HCT116 (cell line): Measurements from ENCODE around the gene CDC42BPA. TPM values are rescaled to one million over a fixed set of nuclear protein-coding genes. Genes with fewer than 3 reads are reported as not detected.

Experiments
- ATAC-seq: fragments of 200-7000 bp; cut with Tn5 transposase; 2 replicates; pipeline ENCODE4 v1.9.1; 2020; ENCODE audit warnings: mild to moderate bottlenecking, moderate library complexity
- BruUV-seq: library from RNA; stranded (reverse); fragments of 400-500 nt; replicated peaks from 2 replicates; lab custom pipeline; 2021; lab: Mats Ljungman, UMichigan
- CTCF ChIA-PET: fragments of 300-600 bp; sonication (Branson Sonifier 250); formaldehyde crosslinking; loops from one replicate; lab custom pipeline; 2021; ENCODE audit warnings: antibody characterized with exemption; lab: Charles Lee
- POLR2A ChIA-PET: fragments of 300-600, 350-600 bp; sonication (Branson Sonifier 250); formaldehyde crosslinking; loops from one replicate; lab custom pipeline; 2021; ENCODE audit warnings: antibody characterized with exemption; lab: Charles Lee
- RAD21 ChIA-PET, 2 experiments: fragments of 300-600 bp; sonication (Branson Sonifier 250); formaldehyde crosslinking; loops; one replicate each; lab custom pipeline; 2023; ENCODE audit warnings: low total read pairs in 2 of 2; ENCODE audit not compliant: uncharacterized antibody in 2 of 2, unreplicated experiment in 2 of 2, low non-redundant PET in 1 of 2; lab: Charles Lee
- DNase-seq: peaks from one replicate; pipeline ENCODE4 v3.0.0-alpha.2; 2010; ENCODE audit warnings: low read depth, low spot score
- H2AFZ ChIP-seq: fragments of 200-600 bp; shearing (Covaris generic), sonication (generic); 2 replicates; pipeline ENCODE4 v1.6.1; 2017; ENCODE audit warnings: low read depth, mixed run types, mixed read lengths, antibody characterized with exemption, low read length; ENCODE audit not compliant: poor library complexity, severe bottlenecking
- H3K27ac ChIP-seq: 2 replicates; pipeline ENCODE4 v1.5.1; 2012; ENCODE audit warnings: low read depth, low read length
- H3K27me3 ChIP-seq: fragments of 200-600 bp; sonication (generic); 2 replicates; pipeline ENCODE4 v1.6.1; 2016; ENCODE audit warnings: mixed run types, low read length, mixed read lengths; ENCODE audit not compliant: insufficient read depth
- H3K36me3 ChIP-seq, 2 experiments: fragments of 200-500 bp in 1 of 2; fragments of 200-600 bp in 1 of 2; sonication (Bioruptor generic) in 1 of 2; sonication (generic) in 1 of 2; 2 replicates each; pipeline versions ENCODE4 v1.5.1 to v1.6.1; 2014 to 2016; ENCODE audit warnings: low read length in 2 of 2, inconsistent platforms in 1 of 2, mixed read lengths in 1 of 2, mixed run types in 1 of 2; ENCODE audit not compliant: insufficient read depth in 2 of 2, control insufficient read depth in 1 of 2
- H3K4me1 ChIP-seq, 2 experiments: fragments of 200-600 bp in 1 of 2; sonication (generic) in 1 of 2; 2 replicates each; pipeline versions ENCODE4 v1.5.1 to v1.6.1; 2012 to 2017; ENCODE audit warnings: low read length in 2 of 2, inconsistent platforms in 1 of 2, mild to moderate bottlenecking in 1 of 2, mixed read lengths in 1 of 2, mixed run types in 1 of 2, moderate library complexity in 1 of 2; ENCODE audit not compliant: insufficient read depth in 2 of 2, control insufficient read depth in 1 of 2
- H3K4me2 ChIP-seq: fragments of 200-600 bp; sonication (generic); 2 replicates; pipeline ENCODE4 v1.6.1; 2017; ENCODE audit warnings: mixed run types, low read length, mixed read lengths
- H3K4me3 ChIP-seq, 2 experiments: fragments of 200-600 bp in 1 of 2; sonication (generic) in 1 of 2; replicated peaks in 1 of 2; 2 replicates each; pipeline ENCODE4 v1.5.1; 2011 to 2016; ENCODE audit warnings: low read length in 2 of 2, control low read depth in 1 of 2, low read depth in 1 of 2, mild to moderate bottlenecking in 1 of 2, mixed read lengths in 1 of 2, mixed run types in 1 of 2
- H3K79me2 ChIP-seq: fragments of 200-600 bp; sonication (generic); 2 replicates; pipeline ENCODE4 v1.6.1; 2017; ENCODE audit warnings: mild to moderate bottlenecking, mixed run types, low read length, moderate library complexity, mixed read lengths; ENCODE audit not compliant: insufficient read depth
- H3K9ac ChIP-seq: fragments of 200-600 bp; sonication (generic); 2 replicates; pipeline ENCODE4 v1.6.1; 2016; ENCODE audit warnings: low read length, mixed read lengths
- H3K9me2 ChIP-seq: fragments of 200-600 bp; sonication (generic), shearing (Covaris generic); 2 replicates; pipeline ENCODE4 v1.6.1; 2017; ENCODE audit warnings: mixed run types, mild to moderate bottlenecking, moderate library complexity; ENCODE audit not compliant: insufficient read depth
- H3K9me3 ChIP-seq, 2 experiments: fragments of 200-500 bp in 1 of 2; fragments of 200-600 bp in 1 of 2; sonication (Bioruptor generic) in 1 of 2; sonication (generic) in 1 of 2; 2 replicates each; pipeline ENCODE4 v1.6.1; 2014 to 2017; ENCODE audit warnings: low read length in 2 of 2, mixed read lengths in 2 of 2, inconsistent platforms in 1 of 2, low read depth in 1 of 2, mild to moderate bottlenecking in 1 of 2, mixed run types in 1 of 2, moderate library complexity in 1 of 2; ENCODE audit not compliant: control insufficient read depth in 1 of 2, insufficient read depth in 1 of 2
- H4K20me1 ChIP-seq: fragments of 200-600 bp; sonication (generic), shearing (Covaris generic); 2 replicates; pipeline ENCODE4 v1.6.1; 2017; ENCODE audit warnings: mixed run types, mild to moderate bottlenecking, moderate library complexity; ENCODE audit not compliant: insufficient read depth
- CEBPB ChIP-seq: IDR thresholded peaks from 2 replicates; pipeline ENCODE4 v1.6.1; 2012; ENCODE audit warnings: low read depth
- EGR1 ChIP-seq: IDR thresholded peaks from 2 replicates; pipeline ENCODE4 v1.6.1; 2012; ENCODE audit warnings: low read depth
- EZH2 ChIP-seq: fragments of 200-600 bp; sonication (generic); IDR thresholded peaks from 2 replicates; pipeline ENCODE4 v1.6.1; 2017; ENCODE audit warnings: antibody characterized with exemption, mixed run types
- EZH2phosphoT487 ChIP-seq: fragments of 200-600 bp; IDR thresholded peaks from 2 replicates; pipeline ENCODE4 v1.6.1; 2018; ENCODE audit warnings: antibody characterized with exemption, borderline replicate concordance
- FOSL1 ChIP-seq: IDR thresholded peaks from 2 replicates; pipeline ENCODE4 v1.6.1; 2012; ENCODE audit warnings: low read depth
- POLR2A ChIP-seq: IDR thresholded peaks from 2 replicates; pipeline ENCODE4 v1.7.0; 2011; ENCODE audit warnings: borderline replicate concordance; ENCODE audit not compliant: insufficient read depth, insufficient read length; ENCODE audit errors: extremely low read depth
- SIN3A ChIP-seq: IDR thresholded peaks from 2 replicates; pipeline ENCODE4 v1.6.1; 2012; ENCODE audit warnings: low read depth
- SP1 ChIP-seq: IDR thresholded peaks from 2 replicates; pipeline ENCODE4 v1.6.1; 2012; ENCODE audit warnings: low read depth
- SRF ChIP-seq: IDR thresholded peaks from 2 replicates; pipeline ENCODE4 v1.6.1; 2012; ENCODE audit warnings: low read depth
- TCF7L2 ChIP-seq: IDR thresholded peaks from 2 replicates; pipeline ENCODE4 v1.7.0; 2011; ENCODE audit warnings: borderline replicate concordance, inconsistent platforms; ENCODE audit not compliant: insufficient read depth, insufficient read length; ENCODE audit errors: extremely low read depth
- ZFX ChIP-seq: fragments of 450-650 bp; IDR thresholded peaks from 2 replicates; pipeline ENCODE4 v1.6.1; 2017
- ZNF274 ChIP-seq: fragments of 200-500 bp; sonication (Bioruptor generic); IDR thresholded peaks from 2 replicates; pipeline ENCODE4 v1.6.1; 2014; ENCODE audit warnings: mild to moderate bottlenecking, low read depth, low read length, inconsistent platforms
- intact Hi-C: fragments of 100-400 bp; cut with micrococcal nuclease; formaldehyde crosslinking; loops from 2 replicates; pipeline ENCODE4 v1.10.0; 2022
- total RNA-seq: library from RNA; stranded (reverse); gene quantifications from one replicate; pipeline ENCODE4 v1.2.1, GENCODE V29; 2021; ENCODE audit not compliant: unreplicated experiment
- TF ChIP-seq, protein P1 (sequence below): IDR thresholded peaks from 2 replicates; pipeline ENCODE4 v1.6.1; 2011; ENCODE audit warnings: mild to moderate bottlenecking, low read length, moderate library complexity; ENCODE audit not compliant: insufficient replicate concordance; ENCODE audit errors: extremely low read depth
- TF ChIP-seq, protein P2 (sequence below): IDR thresholded peaks from 2 replicates; pipeline ENCODE4 v1.6.1; 2012
- TF ChIP-seq, protein P3 (sequence below): IDR thresholded peaks from 2 replicates; pipeline ENCODE4 v1.6.1; 2012; ENCODE audit warnings: low read depth

Gene CDC42BPA
- total RNA-seq, 1 experiment from 2014 or later: 44.0 TPM

DNA sequence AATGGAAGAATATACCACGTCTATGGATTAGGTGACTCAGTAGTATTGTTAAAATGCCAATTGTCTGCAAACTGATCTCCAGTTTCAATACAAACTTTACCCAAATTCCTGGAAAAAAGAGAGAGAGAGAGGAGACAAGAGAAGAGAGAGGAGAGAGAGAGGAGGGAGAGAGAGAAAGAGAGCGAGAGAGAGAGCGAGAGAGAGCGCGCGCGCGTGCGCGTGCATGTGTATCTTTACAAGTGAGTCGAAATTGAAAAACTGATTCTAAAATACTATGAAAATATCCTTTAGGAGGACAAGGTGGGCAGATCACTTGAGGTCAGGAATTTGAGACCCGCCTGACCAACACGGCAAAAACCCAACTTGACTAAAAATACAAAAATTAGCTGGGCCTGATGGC lies 65.2 kb downstream of the CDC42BPA start:
- Histone ChIP-seq H3K36me3 (no peaks in the 10 kb centered on the region), H3K27me3 (no peaks in the 10 kb centered on the region), H3K27ac (no peak overlapping the region), H3K4me1 (peaks cover 7 to 13% of the 10 kb centered on the region in 2 experiments), H4K20me1 (peaks cover 3% of the 10 kb centered on the region; the same call in 1 of the 2 replicates), H3K9ac (no peak overlapping the region), H2AFZ (no peak overlapping the region), H3K9me3 (no peaks in the 10 kb centered on the region), H3K79me2 (peaks cover 94% of the 10 kb centered on the region), H3K9me2 (no peaks in the 10 kb centered on the region), H3K4me2 (no peak overlapping the region), H3K4me3 (no peak overlapping the region)
- DNase-seq: no peak
- no peak for TF ChIP-seq FOSL1
- TF ChIP-seq ZNF274: no peak
- no peak for TF ChIP-seq CEBPB
- no peak for TF ChIP-seq SP1
- no peak for TF ChIP-seq EZH2phosphoT487
- TF ChIP-seq, protein P1, sequence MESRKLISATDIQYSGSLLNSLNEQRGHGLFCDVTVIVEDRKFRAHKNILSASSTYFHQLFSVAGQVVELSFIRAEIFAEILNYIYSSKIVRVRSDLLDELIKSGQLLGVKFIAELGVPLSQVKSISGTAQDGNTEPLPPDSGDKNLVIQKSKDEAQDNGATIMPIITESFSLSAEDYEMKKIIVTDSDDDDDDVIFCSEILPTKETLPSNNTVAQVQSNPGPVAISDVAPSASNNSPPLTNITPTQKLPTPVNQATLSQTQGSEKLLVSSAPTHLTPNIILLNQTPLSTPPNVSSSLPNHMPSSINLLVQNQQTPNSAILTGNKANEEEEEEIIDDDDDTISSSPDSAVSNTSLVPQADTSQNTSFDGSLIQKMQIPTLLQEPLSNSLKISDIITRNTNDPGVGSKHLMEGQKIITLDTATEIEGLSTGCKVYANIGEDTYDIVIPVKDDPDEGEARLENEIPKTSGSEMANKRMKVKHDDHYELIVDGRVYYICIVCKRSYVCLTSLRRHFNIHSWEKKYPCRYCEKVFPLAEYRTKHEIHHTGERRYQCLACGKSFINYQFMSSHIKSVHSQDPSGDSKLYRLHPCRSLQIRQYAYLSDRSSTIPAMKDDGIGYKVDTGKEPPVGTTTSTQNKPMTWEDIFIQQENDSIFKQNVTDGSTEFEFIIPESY: no peak
- no peak for TF ChIP-seq EGR1
- no peak for TF ChIP-seq SIN3A
- TF ChIP-seq POLR2A: no peak
- TF ChIP-seq TCF7L2: no peak
- no peak for TF ChIP-seq SRF
- no peak for TF ChIP-seq EZH2
- TF ChIP-seq ZFX: no peak
- TF ChIP-seq, protein P2, sequence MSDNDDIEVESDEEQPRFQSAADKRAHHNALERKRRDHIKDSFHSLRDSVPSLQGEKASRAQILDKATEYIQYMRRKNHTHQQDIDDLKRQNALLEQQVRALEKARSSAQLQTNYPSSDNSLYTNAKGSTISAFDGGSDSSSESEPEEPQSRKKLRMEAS: no peak
- TF ChIP-seq, protein P3, sequence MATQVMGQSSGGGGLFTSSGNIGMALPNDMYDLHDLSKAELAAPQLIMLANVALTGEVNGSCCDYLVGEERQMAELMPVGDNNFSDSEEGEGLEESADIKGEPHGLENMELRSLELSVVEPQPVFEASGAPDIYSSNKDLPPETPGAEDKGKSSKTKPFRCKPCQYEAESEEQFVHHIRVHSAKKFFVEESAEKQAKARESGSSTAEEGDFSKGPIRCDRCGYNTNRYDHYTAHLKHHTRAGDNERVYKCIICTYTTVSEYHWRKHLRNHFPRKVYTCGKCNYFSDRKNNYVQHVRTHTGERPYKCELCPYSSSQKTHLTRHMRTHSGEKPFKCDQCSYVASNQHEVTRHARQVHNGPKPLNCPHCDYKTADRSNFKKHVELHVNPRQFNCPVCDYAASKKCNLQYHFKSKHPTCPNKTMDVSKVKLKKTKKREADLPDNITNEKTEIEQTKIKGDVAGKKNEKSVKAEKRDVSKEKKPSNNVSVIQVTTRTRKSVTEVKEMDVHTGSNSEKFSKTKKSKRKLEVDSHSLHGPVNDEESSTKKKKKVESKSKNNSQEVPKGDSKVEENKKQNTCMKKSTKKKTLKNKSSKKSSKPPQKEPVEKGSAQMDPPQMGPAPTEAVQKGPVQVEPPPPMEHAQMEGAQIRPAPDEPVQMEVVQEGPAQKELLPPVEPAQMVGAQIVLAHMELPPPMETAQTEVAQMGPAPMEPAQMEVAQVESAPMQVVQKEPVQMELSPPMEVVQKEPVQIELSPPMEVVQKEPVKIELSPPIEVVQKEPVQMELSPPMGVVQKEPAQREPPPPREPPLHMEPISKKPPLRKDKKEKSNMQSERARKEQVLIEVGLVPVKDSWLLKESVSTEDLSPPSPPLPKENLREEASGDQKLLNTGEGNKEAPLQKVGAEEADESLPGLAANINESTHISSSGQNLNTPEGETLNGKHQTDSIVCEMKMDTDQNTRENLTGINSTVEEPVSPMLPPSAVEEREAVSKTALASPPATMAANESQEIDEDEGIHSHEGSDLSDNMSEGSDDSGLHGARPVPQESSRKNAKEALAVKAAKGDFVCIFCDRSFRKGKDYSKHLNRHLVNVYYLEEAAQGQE: no peak
- no peak for ATAC-seq
- ChIA-PET RAD21 (no interaction called here), POLR2A (no interaction called here), CTCF (no interaction called here)
- intact Hi-C loops: no loop called here
- BruUV-seq: no TSS peak
